HG03575 (cell line): ENCODE data around the gene KLF12.
A peak's percentile ranks its signal among the peaks of the same experiment; 100 is the strongest.

Source experiments
- ATAC-seq: cut with Tn5 transposase; IDR thresholded peaks from one replicate; pipeline ENCODE4 v1.9.1; 2021; ENCODE audit not compliant: unreplicated experiment, insufficient number of reproducible peaks, low FRiP score; ENCODE audit errors: extremely low read depth

Gene KLF12

GRCh38 chr13:74138241-74138640 is 4.0 kb upstream of the KLF12 start:
- ATAC-seq = no peak

GRCh38 chr13:74136084-74136658 is 2.0 kb upstream of the KLF12 start:
- no peak for ATAC-seq

GRCh38 chr13:74135326-74136083 is 1.3 kb upstream of the KLF12 start:
- no peak for ATAC-seq

DNA sequence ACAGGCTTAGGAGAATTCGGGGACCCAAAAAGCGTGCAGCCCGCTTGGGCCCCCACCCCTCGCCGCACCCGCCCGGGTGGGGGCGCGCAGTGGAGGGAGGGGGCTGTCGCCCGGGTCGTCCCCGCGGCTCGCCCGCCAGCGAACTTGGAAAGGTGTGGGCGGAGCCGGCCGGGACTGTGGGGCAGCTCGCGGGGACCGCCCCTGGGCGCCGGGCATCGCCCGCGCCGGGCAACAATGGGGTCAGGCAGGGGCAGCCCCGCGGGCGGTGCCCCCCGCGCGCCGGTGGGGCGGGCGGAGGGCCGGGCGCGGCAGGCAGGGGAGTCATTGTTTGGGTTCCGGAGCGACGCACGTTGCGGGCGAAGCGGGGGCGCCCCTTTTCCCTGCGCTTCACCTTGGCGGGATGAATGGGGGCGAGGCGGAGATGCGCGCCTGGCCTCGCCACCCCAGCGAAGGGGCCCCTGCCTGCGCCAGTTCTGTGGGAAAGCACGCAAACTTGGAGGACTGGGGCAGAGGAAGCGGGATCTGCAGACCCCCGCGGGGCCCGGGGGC is 647 bp upstream of the KLF12 start:
- ATAC-seq = no peak

GRCh38 chr13:74133657-74134201 is 475 bp downstream of the KLF12 start:
- ATAC-seq = peak; percentile 33

- no peak for ATAC-seq
These were observed 1.2 kb downstream of the KLF12 start for GRCh38 chr13:74132776-74133656.

DNA sequence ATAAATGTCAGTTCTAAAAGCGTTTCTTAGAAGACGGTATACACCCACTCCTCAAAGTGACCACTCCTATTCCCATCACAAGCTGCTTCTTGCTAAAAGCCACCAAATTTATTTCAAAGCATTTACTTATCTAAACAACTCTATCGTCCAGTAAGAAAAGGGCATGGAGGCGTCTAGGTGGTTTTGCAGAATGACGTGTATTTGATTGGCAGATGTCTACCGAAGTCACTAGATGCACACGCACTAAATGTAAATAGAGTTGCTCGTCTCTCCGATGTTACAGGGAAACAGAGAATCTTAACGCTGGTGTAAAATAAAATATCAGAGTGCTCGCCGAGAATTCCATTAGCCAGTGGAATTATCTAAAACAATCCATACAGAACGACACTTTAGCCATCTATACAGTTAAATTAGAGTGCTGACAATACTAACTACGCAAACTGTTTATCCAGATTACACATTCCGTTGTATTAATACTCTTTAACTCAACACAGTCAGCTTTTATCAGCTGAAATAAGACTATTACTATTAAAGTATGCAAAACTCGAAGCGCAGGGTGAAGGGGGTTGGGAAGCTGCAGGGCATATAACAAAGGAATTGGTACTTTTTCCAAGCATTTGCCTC is 1.9 kb downstream of the KLF12 start:
- no peak for ATAC-seq

DNA sequence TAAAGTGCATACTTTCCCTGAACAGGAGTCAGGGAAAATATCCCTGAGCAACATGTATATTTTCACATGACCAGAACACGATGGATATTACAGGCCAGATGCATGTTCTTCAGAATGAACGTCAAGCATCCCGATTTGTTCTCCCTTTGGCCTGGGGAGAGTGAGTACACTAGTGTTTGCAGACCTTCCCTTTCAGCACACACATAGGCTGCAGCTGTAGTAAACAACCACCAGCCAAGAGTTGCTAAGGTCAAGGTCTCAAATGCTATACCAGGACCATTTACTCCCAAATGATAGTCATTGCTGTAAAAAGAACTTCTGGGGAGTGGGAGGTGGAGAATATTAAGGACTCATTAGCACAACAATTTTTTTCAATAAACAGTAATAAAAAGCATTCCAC is 3.0 kb downstream of the KLF12 start:
- no peak for ATAC-seq

- no peak for ATAC-seq
These were observed 4.6 kb downstream of the KLF12 start for GRCh38 chr13:74129500-74130191.

GRCh38 chr13:74128156-74128767 is 5.9 kb downstream of the KLF12 start:
- ATAC-seq = no peak

GRCh38 chr13:74118328-74118727 is 15.9 kb downstream of the KLF12 start:
- ATAC-seq = no peak

DNA sequence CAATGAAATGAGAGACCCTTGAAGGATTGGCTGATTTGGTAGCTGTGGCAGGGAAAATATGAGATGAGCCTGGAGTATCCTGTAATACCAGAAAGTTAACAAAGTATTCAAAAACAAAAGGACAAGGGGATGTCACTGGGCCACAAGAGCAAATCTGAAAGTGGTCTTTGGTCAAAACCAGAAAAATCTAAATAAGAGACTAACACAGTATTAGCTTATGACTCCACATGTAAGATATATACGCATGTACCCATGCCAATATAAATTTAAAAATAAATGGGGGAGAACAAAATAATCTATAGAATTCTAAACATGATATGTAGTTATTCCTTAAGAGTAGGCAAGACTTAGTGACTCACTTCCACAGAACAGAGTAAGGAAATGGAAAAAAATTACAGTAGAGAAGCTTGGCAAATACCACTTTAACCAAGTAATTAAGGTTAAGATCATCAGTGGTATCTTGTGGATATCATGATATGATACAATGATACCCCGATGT is 16.9 kb downstream of the KLF12 start:
- no peak for ATAC-seq

DNA sequence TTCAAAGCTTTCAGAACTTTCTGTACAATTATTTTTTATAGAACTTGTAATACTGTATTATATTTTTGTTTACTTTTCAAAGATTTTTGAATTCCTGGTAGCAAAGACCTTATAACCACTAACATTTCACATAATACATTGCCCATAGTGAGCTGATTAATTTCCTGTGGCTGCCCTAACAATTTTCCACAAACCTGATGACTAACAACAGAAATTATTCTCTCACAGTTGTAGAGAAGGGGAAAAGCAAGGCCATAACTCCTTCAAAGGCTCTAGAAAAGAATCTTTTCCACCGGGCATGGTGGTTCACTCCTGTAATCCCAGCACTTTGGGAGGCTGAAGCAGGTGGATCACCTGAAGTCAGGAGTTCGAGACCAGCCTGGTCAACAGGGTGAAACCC is 19.1 kb downstream of the KLF12 start:
- ATAC-seq = no peak

GRCh38 chr13:74114641-74115040 is 19.6 kb downstream of the KLF12 start:
- no peak for ATAC-seq

- ATAC-seq = no peak
These were observed 20.0 kb downstream of the KLF12 start for GRCh38 chr13:74114202-74114601.

GRCh38 chr13:74111901-74112824 is 22.0 kb downstream of the KLF12 start:
- ATAC-seq = no peak

DNA sequence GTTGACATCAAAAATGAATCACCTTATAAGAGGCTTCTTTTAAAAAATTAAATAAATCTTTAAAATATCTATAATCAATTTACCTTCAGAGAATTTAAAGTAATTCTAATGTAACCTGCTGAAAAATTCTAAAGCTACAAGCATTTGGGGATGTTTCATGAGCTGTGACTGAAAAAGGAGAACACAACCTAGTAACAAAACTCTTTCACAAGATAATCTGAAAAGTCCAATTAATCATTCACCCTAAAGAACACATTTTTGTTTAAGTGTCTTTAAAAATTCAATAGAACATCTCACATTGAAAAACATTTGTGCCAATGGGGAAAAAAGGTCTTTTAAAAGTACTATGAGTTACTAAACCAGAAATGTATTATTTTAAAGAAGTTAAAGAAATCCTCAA is 22.8 kb downstream of the KLF12 start:
- ATAC-seq = no peak
